DMS53 treated with DMSO at 0.1 percent for 48 hours (cell line): ENCODE measurements around the gene RNF212B.
"Not testable (repeated sequence)": the region's sequence is repeated elsewhere in the genome, so short reads cannot be mapped to it uniquely, and the experiment has no call there.

Source experiments
- DNase-seq: peaks from one replicate; lab custom pipeline; 2025; ENCODE audit not compliant: unreplicated experiment; lab: John Stamatoyannopoulos, UW

Gene RNF212B, protein sequence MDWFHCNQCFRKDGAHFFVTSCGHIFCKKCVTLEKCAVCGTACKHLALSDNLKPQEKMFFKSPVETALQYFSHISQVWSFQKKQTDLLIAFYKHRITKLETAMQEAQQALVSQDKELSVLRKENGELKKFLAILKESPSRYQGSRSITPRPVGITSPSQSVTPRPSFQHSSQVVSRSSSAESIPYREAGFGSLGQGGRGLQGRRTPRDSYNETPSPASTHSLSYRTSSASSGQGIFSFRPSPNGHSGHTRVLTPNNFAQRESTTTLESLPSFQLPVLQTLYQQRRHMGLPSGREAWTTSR

DNA sequence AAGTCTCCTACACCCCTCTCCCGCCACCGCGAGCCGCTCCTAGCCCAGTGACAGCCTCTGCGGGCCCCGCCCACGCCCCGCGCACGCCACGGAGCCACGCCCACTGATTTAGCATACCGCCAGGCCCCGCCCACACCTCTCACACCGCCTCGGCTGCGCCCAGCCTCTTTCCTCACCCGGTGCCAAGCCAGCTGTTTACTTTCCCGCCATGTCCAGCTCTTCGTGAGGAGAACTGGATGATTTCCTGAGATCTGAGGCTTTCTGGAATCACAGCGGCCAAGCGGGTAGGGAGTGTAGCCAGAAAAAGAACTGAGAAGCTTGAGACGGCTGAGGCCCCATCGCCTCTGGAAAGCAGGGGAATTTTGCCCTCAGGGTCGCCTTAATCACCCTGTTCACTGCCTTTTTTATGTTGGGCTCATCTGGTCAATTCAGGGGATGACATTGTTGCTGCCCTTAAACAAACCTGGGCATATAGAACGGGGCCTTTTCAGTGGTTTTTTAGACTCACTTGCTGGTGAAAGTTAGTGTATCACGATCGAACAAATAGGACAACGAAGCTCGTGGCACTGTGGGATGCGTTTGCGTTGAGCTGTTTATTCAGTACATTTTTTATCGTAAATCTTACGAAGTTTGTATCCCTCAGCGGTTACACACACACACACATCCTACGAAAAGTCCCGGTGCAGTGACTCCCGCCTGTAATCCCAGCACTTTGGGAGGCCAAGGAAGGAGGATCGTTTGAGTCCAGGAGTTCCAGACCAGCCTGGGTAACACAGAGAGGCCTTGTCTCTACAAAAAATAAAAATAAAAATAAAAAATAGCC is at the start of gene RNF212B:
Gene RNF212B, plus strand, starts transcription at position 165 of the 823 bp plus-strand sequence. CDS start 2,410 bp downstream, outside the sequence.
- DNase-seq, result peak; percentile 88

DNA sequence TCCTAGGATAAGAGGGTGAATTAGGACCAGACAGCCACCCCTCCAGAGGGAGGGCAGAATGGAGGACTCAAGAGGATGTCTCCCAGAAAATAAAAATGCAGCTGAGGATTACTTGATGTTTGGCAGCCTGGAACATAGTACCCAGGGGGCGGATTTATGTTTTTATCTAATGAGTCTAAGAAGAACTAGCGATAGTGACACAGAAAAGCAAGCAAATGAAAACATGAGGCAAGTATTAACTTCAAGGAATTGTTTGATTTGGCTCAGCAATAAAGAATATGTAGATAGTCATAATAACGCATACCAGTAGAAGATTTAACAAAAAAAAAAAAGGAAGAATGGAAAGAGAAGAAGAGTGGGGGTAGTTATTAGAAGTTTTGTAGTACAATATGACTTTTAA is 44.3 kb upstream of the RNF212B start:
- no peak for DNase-seq

DNA sequence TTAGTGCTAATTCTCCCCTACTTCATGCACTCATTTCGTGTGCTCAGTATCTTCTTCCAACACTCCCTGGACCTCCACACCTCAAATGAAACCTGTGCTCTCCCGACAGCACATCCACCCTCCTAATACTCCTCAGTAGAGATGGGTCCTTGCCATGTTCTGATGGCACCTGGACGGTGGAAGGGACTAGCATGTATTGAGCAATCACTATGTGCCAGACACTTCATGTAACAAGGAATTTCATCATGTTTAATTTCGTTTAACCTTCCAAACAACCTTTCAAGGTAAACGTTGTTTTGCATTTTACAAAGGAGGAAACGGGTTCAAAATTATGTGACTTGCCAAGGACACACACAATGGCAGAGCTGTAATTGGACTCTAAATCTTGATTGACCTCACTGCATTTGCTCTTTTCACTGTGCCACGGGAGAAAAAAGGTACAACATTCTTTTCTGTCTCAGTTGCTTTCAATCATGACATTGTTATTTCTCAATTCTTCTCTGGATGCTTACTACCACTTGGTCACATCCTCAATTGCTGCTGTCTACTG is 42.1 kb upstream of the RNF212B start:
- no peak for DNase-seq

DNA sequence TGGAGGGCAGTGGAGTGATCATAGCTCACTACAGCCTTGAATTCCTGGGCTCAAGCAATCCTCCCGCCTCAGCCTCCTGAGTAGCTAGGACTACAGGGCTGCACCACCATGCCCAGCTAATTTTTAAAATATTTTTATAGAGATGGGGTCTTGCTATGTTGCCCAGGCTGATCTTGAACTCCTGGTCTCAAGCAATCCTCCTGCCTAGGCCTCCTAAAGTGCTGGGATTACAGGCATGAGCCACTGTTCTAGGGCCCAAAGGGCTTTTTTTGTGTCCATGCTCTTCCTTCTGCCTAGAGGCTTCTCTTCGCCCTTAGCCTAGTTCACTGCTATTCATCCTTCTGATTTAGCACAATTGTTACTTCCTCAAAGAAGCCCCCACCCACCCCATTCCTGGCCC is 41.2 kb upstream of the RNF212B start:
- DNase-seq, result not testable (repeated sequence)

DNA sequence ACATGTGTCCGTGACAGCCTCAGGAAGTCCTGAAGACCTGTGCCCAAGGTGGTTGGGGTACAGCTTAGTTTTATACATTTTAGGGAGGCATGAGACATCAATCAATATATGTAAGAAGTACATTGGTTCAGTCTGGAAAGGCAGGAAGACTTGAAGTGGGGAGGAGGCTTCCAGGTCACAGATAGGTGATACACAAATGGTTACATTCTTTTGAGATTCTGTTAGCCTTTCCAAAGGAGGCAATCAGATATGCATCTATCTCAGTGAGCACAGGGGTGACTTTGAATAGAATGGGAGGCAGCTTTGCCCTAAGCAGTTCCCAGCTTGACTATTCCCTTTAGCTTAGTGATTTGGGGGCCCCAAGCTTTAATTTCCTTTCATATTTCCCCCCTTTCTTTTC is 38.6 kb upstream of the RNF212B start:
- DNase-seq, result not testable (repeated sequence)

DNA sequence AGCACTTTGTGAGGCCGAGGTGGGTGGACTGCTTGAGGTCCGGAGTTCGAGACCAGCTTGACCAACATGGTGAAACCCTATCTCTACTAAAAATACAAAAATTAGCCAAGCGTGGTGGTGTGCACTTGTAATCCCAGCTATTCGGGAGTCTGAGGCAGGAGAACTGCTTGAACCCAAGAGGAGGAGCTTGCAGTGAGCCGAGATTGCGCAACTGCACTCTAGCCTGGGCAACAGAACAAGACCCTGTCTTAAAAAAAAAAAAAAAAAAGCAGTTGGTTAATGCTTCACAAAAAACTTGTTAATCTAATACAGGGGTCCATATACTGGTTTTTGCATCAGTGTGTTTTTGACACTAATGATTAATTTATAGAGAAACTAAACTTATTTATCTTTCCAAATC is 35.7 kb upstream of the RNF212B start:
- no peak for DNase-seq

DNA sequence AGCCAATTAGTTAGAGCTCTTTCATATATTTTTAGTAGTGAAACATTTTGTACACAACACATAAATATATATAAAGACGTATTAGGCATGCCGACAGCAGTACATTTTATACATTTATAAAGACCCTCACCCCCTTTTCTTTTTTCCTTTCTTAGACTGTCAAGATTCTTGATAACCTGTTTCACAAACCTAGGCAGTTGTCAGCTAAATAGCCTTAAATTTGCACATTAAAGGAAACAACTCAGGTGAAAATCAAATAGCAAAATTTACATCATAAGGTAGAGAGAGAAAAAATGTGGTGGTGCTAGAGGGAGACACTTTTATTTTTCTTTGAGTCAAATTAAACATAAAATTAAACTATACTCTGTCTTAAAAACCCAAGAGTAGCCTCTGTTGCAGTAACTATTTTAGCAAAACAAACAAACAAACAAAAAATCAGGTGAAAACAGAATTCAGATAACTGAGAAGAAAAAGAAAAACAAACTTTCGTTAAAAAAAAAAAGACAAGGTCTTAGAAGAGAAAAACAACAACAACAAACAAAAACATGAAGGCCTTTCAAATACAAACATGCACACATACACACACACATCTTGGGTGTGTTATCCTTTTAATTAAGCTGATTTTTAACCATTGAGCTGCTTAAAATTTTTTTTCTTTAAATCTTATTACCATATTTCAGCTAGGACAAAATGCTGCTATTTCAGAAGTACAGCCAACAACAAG is 31.2 kb upstream of the RNF212B start:
- DNase-seq, result no peak

DNA sequence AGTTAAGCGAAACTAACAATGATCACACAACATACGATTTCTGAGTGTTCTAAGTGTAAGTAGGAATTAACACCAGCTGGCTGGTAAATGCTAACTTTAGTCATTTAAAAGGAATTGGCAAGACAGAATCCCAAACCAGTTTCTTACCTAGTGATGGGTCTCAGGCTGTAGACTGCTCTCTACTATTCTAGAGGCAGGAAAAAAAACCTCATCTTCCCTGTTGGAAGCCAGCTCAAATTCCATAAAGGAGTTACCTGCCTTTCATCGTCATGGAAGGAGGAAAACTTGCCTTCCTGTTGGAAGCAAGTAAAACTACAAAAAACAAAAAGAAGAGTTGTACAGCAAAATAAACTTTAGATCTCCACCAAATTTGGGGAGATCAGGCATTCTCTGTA is 30.6 kb upstream of the RNF212B start:
- no peak for DNase-seq

DNA sequence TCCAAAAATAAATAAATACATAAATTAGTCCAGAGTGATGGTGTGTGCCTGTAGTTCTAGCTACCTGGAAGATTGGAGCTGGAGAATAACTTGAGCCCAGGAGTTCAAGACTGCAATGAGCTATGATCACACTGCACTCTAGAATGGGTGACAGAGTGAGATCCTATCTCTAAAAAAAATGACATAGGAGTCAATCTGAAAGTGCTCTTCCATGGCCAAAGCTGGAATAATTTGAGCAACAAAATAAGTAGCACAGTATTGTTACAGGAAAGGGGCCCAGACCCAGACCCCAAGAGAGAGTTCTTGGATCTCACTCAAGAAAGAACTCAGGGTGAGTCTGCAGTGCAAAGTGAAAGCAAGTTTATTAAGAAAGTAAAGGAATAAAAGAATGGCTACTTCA is 29.4 kb upstream of the RNF212B start:
- no peak for DNase-seq

DNA sequence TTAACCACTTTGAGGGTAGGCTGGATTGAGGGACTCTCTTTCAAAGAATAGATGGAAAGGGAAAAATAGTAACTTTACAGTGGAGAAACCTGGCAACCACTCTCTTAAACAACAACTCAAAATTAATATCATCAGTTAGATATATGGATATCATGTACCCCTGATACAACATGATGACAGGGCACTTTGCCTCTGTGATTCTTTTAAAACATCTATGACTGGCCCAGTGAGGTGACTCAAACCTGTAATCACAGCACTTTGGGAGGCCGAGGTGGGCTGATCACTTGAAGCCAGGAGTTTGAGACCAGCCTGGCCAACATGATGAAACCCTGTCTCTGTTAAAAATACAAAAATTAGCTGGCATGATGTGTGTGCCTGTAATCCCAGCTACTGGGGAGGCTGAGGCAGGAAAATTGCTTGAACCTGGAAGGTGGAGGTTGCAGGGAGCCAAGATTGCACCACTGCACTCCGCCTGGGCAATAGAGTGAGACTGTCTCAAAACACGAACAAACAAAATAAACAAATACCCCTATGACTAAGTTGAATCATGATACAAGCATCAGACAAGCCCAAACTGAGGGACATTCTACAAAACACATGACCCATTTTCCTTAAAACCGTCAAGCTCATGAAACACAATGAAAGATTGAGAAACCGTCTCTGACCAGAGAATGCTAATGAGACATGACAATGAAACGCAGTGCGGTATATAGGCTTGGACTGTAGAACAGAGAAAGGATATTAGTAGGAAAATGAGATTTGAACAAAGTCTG is 27.9 kb upstream of the RNF212B start:
- no peak for DNase-seq

DNA sequence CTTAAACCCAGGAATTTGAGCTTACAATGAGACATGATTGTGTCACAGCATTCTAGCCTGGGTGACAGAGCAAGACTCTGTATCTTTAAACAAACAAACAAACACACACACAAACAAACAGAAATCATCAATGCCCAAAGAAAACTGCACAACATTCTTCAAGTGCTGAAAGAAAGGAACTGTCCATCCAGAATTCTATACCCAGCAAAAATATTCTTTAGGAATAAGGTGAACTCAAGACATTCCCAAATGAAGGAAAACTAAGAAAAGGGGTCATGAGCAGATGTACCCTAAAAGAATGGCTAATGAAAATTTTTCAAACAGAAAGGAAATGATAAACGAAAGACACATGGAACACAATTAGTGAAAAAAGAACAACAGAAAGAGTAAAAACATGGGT is 22.3 kb upstream of the RNF212B start:
- no peak for DNase-seq

DNA sequence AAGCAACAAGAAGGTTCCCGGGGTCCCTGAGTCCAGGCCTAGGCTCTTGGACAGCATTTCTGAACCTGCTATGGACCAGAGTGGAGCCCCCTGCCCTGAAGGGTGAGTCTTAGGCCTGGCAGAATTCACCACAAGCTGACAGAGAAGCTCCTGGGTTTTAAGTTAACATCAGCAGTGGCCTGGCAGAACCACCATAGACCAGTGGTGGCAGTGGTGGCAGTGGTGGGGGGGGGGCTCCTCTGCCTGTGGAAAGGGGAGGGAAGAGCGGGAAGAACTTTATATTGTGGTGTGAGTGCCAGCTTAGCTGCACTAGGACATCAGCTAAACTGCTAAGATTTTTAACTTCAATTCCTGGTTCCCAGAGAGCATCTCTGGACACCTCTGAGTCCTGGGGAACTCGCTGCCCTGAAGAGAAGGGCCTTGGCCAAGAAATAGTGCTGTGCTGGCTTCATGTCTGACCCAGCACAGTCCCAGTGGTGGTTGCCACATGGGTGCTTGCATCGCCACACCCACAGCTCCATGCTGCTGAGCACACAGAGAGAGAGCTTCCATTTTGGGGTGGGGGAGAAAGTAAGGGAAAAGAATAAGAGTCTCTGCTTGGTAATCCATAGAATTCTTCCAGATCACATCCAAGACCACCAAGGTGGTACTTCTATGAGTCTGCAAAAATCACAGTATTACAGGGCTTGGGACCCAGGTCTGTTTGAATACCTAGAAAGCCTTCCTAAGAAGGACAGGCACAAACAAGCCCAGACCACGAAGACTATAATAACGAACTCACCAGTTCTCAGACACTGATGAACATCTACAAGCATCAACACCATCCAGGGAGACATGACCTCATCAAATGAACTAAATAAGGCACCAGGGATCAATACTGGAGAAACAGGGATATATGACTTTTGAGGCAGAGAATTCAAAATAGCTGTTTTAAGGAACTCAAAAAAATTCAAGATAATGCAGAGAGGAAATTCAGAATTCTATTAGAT is 20.4 kb upstream of the RNF212B start:
- no peak for DNase-seq

DNA sequence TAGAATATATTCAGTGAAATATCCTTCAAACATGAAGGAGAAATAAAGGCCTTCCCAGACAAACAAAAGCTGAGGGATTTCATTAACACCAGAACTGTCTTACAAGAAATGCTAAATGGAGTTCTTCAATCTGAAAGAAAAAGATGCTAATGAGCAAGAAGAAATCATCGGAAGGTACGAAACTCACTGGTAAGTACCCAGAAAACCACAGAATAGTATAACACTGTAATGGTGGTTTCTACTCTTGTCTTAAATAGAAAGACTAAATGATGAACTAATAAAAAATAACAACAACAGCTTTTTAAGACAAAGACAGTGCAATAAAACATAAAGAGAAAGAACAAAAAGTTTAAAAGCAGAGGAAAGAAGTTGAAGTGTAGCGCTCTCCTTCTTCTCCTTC is 18.7 kb upstream of the RNF212B start:
- DNase-seq, result no peak

DNA sequence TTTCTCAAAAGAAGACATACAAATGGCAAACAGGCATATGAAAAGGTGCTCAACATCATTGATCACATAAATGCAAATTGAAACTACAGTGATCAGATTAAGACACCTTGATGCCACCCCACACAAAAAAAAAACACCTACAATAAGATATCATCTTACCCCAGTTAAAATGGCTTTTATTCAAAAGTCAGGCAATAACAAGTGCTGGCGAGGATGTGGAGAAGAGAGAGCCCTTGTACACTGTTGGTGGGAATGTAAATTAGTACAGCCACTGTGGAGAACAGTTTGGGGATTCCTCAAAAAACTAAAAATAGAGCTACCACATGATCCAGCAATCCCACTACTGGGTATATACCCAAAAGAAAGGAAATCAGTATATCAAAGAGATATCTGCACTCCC is 12.8 kb upstream of the RNF212B start:
- not testable (repeated sequence) for DNase-seq

DNA sequence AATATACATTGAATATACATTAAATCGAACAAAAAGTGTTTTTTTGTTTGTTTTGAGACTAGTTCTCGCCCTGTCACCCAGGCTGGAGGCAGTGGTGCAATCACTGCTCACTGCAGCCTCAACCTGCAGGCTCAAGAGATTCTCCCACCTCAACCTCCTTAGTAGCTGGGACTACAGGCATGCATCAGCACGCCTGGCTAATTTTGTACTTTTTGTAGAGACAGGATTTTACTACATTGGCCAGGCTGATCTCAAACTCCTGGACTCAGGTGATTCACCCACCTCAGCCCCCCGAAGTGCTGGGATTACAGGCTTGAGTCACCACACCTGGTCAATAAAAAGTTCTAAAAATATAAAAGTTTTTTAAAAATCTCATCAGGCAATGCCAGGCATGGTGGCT is 10.2 kb upstream of the RNF212B start:
- no peak for DNase-seq

DNA sequence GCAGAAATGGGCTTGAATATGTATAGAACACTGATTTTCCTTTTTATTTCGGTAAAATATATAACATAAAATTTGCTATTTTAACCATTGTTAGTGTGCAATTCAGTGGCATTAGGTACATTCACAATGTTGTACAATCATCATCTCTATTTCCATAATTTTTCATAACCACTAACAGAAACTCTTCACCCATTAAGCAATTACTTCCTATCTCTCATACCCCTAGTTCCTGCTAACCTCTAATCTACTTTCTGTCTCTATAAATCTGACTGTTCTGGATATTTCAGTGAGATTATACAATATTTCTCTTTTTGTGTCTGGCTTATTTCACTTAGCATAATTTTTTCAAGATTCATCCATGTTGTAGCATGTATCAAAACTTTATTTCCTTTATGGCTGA is 8.9 kb upstream of the RNF212B start:
- no peak for DNase-seq

DNA sequence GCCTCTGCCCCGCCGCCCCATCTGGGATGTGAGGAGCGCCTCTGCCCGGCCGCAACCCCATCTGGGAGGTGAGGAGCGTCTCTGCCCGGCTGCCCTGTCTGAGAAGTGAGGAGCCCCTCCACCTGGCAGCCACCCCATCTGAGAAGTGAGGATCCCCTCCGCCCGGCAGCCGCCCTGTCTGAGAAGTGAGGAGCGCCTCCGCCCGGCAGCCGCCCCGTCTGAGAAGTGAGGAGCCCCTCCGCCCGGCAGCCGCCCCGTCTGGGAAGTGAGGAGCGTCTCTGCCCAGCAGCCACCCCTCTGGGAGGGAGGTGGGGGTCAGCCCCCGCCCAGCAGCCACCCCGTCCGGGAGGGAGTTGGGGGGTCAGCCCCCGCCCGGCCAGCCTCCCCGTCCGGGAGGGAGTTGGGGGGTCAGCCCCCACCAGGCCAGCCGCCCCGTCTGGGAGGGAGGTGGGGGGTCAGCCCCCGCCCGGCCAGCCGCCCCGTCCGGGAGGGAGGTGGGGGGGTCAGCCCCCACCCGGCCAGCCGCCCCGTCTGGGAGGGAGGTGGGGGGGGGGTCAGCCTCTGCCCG is 5.4 kb upstream of the RNF212B start:
- DNase-seq, result not testable (repeated sequence)

DNA sequence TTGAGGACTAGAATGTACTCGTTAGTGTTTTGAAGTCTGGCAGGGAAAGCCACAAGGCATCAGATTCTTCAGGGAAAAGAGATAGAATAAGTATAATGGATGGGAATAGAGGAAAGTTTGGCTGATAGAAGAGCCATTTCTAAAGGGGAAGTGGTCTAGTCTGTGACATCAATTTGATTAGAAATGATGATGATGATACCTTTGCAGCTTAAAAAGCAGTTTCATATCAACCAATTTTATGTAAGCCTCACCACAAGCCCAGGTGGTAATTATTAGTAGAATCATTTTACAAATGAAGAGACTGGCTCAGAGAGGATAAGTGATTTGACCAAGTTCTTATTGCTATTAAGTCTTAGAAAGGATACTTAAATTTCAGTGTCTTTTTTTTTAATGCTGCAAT is 2.9 kb downstream of the RNF212B start:
- DNase-seq, result no peak

DNA sequence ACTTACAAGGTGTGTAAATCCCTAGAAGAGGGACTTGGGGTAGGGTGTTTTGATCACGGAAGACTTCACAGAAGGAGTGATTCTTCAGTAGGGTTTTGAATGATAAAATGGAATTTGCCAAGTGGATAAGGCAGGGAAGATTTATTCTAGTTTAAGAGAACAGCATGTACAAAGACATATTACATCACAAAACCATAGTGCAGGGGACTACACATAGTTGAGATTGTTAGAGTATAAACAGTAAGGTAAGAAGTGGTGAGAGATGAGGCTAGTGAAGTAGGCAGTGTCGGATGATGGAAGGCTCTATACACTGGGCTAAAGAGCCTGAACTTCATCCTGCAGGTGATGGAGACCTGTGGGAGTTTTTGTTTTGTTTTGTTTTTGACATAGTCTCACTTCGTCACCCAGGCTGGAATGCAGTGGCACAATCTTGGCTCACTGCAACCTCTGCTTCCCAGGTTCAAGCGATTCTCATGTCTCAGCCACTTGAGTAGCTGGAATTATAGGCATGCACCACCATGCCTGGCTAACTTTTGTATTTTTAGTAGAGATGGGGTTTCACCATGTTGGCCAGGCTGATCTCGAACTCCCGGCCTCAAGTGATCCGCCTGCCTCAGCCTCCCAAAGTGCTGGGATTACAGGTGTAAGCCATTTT is 3.5 kb downstream of the RNF212B start:
- DNase-seq, result not testable (repeated sequence)
